ENCODE measurements around the gene CD300E.
"Not testable (repeated sequence)": the region's sequence is repeated elsewhere in the genome, so short reads cannot be mapped to it uniquely, and the experiment has no call there.

CD300E gene

DNA sequence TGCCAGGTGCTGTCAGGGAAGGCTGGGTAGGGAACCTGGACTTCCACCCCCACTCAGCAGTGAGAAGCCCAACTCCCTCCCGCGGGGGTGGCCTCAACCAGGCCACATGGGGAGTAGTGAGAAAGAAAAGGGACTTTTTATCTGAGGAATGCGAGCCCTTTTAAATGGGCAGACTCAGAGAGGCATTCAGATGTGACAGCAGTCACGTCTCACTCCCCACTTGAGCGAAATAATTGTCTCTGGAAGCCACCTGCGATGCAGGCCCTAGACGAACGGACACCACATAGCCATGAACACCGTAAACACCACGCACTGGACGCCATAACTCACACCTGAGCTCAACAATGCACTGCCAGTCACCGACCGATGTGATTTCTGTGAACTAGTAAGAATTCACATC, 11.9 kb upstream of the CD300E start:
- no peak overlapping the region for H3K4me3 ChIP-seq (ENCODE audit: low read depth, low read length)
- TF ChIP-seq, protein P1, sequence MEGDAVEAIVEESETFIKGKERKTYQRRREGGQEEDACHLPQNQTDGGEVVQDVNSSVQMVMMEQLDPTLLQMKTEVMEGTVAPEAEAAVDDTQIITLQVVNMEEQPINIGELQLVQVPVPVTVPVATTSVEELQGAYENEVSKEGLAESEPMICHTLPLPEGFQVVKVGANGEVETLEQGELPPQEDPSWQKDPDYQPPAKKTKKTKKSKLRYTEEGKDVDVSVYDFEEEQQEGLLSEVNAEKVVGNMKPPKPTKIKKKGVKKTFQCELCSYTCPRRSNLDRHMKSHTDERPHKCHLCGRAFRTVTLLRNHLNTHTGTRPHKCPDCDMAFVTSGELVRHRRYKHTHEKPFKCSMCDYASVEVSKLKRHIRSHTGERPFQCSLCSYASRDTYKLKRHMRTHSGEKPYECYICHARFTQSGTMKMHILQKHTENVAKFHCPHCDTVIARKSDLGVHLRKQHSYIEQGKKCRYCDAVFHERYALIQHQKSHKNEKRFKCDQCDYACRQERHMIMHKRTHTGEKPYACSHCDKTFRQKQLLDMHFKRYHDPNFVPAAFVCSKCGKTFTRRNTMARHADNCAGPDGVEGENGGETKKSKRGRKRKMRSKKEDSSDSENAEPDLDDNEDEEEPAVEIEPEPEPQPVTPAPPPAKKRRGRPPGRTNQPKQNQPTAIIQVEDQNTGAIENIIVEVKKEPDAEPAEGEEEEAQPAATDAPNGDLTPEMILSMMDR (IDR thresholded peaks at IDR 0.05; ENCODE audit: low read depth, low read length): no peak

DNA sequence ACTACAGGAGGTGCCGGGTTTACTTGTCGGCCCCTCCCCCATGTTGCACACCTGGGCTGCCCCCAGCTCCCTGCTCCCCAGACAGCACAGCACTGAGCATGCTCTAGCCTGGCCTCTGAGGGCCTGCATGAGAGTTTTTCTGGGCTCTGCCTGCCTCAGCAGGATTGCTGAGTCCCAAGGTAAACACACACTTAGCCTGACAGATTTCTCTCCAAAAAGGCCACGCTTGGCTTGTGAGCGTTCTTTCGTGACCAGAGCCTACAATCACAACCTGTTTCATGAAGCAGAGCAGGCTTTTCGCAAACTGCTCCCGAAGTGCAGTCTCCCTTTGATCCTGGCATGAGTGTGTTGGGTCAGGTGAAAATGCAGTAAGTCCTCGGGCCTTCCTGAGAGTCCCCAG, 9.8 kb upstream of the CD300E start:
- H3K4me3 ChIP-seq (ENCODE audit: low read depth, low read length): no peak overlapping the region
- TF ChIP-seq, protein P1 (IDR thresholded peaks at IDR 0.05; ENCODE audit: low read depth, low read length): no peak

DNA sequence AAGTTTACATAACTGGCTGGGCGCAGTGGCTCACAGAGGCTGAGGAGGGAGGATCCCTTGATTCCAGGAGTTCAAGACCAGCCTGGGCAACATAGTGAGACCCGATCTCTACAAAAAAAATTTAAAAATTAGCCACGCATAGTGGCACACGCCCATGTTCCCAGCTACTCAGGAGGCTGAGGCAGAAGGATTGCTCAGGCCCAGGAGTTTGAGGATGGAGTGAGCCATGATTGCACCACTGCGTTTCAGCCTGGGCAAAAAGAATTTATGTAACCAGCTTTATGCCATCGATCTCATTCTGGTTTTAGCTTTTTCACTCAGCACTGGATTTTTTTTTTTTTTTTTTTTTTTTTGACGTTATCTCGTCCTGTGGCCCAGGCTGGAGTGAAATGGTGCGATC, 9.1 kb upstream of the CD300E start:
- H3K4me3 ChIP-seq (ENCODE audit: low read depth, low read length): no peak overlapping the region
- TF ChIP-seq, protein P1 (IDR thresholded peaks at IDR 0.05; ENCODE audit: low read depth, low read length): no peak

DNA sequence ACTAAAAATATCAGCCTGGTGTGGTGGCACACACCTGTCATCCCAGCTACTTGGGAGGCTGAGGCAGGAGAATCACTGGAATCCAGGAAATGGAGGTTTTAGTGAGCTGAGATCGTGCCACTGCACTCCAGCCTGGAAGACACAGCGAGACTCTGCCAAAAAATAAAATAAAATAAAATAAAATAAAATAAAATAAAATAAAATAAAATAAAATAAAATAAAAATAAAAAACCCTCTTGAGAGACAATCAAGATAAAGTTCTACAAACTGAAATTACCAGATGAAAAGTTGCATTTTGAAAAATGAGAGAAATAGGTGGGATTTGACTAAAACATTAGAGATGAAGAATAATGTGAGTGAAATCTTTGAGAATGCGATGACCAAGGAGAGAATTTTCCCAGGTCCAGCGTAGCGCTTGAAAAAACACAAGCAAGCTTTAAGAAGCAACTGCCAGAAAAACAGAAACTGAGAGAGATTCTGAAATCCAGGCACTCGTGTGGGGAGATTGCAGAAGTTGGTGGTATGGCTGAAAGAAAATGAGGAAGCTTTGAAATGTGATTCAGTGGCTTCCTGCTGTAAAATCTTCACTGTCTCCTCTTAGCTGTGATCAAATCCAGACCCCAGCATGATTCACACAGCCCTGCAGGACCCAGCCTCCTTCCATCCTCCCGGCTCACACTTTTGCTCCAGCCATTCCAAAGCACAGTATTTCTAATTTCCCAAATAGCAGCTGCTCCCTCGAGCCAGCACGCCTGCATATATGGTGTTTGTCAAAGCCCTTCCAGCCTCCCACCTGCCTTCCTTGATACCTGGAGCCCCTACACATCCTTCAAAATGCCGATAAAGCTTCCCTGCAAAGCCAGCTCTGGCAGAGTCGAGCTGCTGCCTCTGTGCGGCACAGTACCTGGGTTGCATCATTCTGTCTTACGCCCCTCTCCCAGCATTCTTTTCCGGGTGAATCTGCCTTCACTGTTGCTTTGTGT, 8.2 kb upstream of the CD300E start:
- TF ChIP-seq, protein P1 (IDR thresholded peaks at IDR 0.05; ENCODE audit: low read depth, low read length): no peak
- no peak overlapping the region for H3K4me3 ChIP-seq (ENCODE audit: low read depth, low read length)

DNA sequence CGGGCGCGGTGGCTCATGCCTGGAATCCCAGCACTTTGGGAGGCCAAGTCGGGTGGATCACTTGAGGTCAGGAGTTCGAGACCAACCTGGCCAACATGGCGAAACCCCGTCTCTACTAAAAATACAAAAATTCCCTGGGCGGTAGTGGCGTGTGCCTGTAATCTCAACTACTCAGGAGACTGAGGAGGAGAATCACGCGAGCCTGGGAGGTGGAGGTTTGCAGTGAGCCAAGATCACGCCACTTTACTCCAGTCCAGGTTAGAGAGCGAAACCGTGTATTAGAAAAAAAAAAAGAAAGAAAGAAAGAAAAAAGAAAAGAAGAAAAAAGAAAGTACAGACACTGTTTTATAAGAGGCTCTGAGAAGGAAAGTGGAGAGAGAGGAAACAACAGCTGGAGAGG, 6.7 kb upstream of the CD300E start:
- not testable (repeated sequence) for H3K4me3 ChIP-seq (ENCODE audit: low read depth, low read length)

DNA sequence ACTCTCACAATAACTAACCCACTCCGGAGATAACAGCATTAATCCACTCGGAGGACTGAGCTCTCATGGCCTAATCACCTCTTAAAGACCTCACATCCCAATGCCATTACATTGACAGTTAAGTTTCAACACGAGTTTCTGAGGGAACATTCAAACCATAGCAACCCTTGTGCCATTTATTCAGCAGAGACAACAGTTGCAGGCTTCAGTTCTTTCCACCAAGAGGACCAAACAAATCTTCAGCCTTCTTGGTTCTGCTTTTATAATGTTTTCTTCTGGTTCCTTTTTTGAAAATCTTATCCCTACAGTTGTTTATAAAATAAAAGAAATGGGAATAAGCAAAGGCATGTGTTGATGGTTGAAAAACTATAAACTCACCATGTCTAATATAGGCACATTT, 2.1 kb upstream of the CD300E start:
- TF ChIP-seq, protein P1 (IDR thresholded peaks at IDR 0.05; ENCODE audit: low read depth, low read length): no peak
- H3K4me3 ChIP-seq (ENCODE audit: low read depth, low read length): no peak overlapping the region

DNA sequence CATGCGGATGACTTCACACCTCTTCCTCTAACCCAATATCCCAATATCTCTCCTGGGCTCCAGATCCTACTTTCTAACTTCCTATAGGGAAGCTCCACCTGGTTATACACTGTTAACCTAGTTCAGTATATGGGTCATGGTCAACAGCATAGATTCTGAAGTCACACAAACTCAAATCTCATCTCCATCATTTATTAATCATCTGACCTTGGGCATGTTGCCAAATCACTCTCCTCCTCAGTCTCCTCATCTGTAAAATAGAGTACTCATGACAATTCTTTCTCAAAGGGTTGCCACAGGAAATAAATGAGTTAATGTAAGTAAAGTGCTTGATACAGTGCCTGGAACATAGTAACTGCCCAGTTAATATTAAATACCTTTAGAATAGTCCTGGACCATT, 593 bp upstream of the CD300E start:
- TF ChIP-seq, protein P1 (IDR thresholded peaks at IDR 0.05; ENCODE audit: low read depth, low read length): no peak
- no peak overlapping the region for H3K4me3 ChIP-seq (ENCODE audit: low read depth, low read length)
